ENCODE data around the gene DRG1. TPM values are rescaled to one million over a fixed set of nuclear protein-coding genes. Genes with fewer than 3 reads are reported as not detected.
"Not testable (repeated sequence)": the region's sequence is repeated elsewhere in the genome, so short reads cannot be mapped to it uniquely, and the experiment has no call there.

The DRG1 gene
- total RNA-seq, 6 experiments from 2014 or later: 63.7 to 74.9 (median 66.4) TPM

DNA sequence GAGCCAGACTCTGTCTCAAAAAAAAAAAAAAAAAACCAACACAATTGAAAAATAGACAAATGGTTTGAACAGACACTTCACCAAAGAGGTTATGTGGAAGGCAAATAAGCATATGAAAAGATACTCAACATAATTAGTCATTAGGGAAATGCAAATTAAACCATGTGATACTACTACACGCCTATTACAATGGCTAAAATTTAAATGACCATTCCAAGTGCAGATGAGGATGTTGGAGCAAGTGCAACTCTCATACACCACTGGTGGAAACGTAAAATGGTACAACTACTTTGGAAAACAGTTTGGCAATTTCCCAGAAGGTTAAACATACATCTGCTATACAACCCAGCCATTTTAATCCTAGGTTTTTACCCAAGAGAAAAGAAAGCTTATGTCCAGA, 65.9 kb downstream of the DRG1 start:
- TF ChIP-seq, protein P1, sequence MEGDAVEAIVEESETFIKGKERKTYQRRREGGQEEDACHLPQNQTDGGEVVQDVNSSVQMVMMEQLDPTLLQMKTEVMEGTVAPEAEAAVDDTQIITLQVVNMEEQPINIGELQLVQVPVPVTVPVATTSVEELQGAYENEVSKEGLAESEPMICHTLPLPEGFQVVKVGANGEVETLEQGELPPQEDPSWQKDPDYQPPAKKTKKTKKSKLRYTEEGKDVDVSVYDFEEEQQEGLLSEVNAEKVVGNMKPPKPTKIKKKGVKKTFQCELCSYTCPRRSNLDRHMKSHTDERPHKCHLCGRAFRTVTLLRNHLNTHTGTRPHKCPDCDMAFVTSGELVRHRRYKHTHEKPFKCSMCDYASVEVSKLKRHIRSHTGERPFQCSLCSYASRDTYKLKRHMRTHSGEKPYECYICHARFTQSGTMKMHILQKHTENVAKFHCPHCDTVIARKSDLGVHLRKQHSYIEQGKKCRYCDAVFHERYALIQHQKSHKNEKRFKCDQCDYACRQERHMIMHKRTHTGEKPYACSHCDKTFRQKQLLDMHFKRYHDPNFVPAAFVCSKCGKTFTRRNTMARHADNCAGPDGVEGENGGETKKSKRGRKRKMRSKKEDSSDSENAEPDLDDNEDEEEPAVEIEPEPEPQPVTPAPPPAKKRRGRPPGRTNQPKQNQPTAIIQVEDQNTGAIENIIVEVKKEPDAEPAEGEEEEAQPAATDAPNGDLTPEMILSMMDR (IDR thresholded peaks at IDR 0.05): no peak
- no peak for DNase-seq
- Mint-ChIP-seq H3K9me3 (no peaks in the 10 kb centered on the region), H3K4me1 (ENCODE audit: low read depth) (0 out of 2 replicates have a peak, but pooled peaks cover 4% of the 10 kb centered on the region), H3K27ac (no peak overlapping the region), H3K4me3 (no peak overlapping the region), H3K27me3 (ENCODE audit: insufficient read depth) (peaks cover 2% of the 10 kb centered on the region), H3K36me3 (ENCODE audit: low read depth) (peaks cover 61% of the 10 kb centered on the region)

DNA sequence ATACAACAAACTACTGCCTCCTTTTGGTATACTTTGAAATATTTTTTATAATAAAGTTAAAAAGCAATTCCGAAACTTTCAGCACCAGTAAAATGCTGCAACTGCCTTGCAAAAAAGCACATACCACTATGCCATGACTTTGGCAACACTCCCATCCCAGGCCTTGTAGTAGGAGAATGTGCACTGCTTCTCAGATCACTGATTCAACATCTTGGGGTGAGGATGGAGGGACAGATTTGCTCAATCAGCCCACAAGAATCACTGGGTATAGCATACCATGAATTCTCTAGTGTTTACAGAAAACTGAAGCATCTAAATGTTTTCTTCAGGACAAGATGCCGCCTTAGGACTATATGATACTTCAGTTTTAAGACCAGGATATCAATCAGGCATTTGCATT, 75.3 kb downstream of the DRG1 start:
- Mint-ChIP-seq H3K4me3 (no peak overlapping the region), H3K4me1 (ENCODE audit: low read depth) (peaks cover 26% of the 10 kb centered on the region), H3K9me3 (no peaks in the 10 kb centered on the region), H3K36me3 (ENCODE audit: low read depth) (peaks cover 18% of the 10 kb centered on the region), H3K27ac (peak overlapping the region; percentile 49), H3K27me3 (ENCODE audit: insufficient read depth) (no peaks in the 10 kb centered on the region)
- TF ChIP-seq, protein P1 (IDR thresholded peaks at IDR 0.05): no peak
- peak; percentile 83 for DNase-seq

DNA sequence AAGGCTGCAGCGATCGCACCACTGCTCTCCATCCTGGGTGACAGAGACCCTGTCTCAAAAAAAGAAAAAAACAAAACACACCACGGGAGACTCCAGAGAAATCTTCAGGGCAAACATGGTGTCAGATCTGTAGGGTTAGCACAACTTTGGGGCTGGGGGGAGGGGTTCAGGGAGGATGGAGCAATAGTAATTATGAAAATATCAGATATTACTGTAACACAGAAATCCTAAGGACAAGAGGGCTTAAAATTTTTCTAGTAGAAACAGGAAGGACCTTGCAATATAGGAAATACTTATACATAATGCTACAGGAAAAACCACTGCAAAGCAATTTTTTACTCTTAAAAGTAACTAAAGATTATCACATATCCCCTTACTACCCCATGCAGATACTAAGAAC, 76.4 kb downstream of the DRG1 start:
- TF ChIP-seq, protein P1 (IDR thresholded peaks at IDR 0.05): no peak
- no peaks in the 10 kb centered on the region for H3K27me3 Mint-ChIP-seq (ENCODE audit: insufficient read depth)
- DNase-seq: no peak
- H3K27ac Mint-ChIP-seq: no peak overlapping the region
- no peaks in the 10 kb centered on the region for H3K9me3 Mint-ChIP-seq
- no peak overlapping the region for H3K4me3 Mint-ChIP-seq
- H3K36me3 Mint-ChIP-seq (ENCODE audit: low read depth): peaks cover 24% of the 10 kb centered on the region
- H3K4me1 Mint-ChIP-seq (ENCODE audit: low read depth): peaks cover 26% of the 10 kb centered on the region

DNA sequence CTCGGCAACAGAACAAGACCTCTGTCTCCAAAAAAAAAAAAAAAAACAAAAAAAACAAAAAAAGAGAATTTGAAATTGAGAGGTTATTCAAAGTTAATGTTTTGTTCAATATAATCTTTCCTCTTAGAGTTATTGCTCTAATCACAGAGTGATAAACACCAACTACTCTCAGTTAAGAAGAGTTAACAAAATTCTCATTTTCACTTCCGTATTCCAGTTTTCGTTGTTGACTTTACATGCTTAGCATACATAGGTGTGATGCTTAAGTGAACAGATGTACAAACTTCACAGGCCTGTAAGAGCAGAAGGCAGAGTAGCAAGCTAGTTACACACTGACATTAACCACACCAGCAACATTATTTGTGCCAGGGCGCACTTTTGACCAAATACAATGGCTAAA, 77.9 kb downstream of the DRG1 start:
- H3K4me1 Mint-ChIP-seq (ENCODE audit: low read depth): peaks cover 19% of the 10 kb centered on the region
- H3K4me3 Mint-ChIP-seq: no peak overlapping the region

DNA sequence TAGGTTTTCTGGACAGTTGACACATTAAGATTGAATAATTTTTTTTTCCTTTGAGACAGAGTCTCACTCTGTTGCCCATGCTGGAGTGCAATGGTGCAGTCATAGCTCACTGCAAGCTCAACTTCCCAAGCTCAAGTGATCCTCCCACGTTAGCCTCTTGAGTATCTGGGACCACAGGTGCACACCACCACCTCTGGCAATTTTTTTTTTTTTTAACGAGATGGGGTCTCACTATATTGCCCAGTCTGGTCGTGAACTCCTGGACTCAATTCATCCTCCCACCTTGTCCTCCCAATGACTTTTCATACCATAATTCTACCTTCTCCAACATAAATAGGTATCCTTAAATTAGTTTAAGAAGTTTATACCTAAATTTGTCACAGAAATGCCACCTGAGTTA, 81.7 kb downstream of the DRG1 start:
- H3K27me3 Mint-ChIP-seq (ENCODE audit: insufficient read depth): no peaks in the 10 kb centered on the region
- H3K36me3 Mint-ChIP-seq (ENCODE audit: low read depth): peaks cover 30% of the 10 kb centered on the region

More for the DNA sequence above, 77.9 kb downstream of the DRG1 start:
- Mint-ChIP-seq H3K27ac (no peak overlapping the region), H3K9me3 (no peaks in the 10 kb centered on the region), H3K27me3 (ENCODE audit: insufficient read depth) (no peaks in the 10 kb centered on the region), H3K36me3 (ENCODE audit: low read depth) (peaks cover 26% of the 10 kb centered on the region)
- TF ChIP-seq, protein P1 (IDR thresholded peaks at IDR 0.05): no peak
- no peak for DNase-seq

DNA sequence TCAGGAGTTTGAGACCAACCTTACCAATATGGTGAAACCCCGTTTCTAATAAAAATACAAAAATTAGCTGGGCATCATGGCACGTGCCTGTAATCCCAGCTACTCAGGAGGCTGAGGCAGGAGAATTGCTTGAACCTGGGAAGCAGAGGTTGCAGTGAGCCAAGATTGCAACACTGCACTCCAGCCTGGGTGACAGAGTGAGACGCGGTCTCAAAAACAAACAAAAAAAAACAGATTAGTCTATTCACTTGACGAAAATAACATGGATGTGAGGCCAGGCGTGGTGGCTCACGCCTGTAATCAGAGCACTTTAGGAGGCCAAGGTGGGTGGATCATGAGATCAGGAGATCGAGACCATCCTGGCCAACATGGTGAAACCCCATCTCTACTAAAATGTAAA, 83.1 kb downstream of the DRG1 start:
- H3K27me3 Mint-ChIP-seq (ENCODE audit: insufficient read depth); DNase-seq; H3K9me3 Mint-ChIP-seq; H3K4me1 Mint-ChIP-seq (ENCODE audit: low read depth); H3K27ac Mint-ChIP-seq; H3K4me3 Mint-ChIP-seq: not testable (repeated sequence)
- peaks cover 28% of the 10 kb centered on the region for H3K36me3 Mint-ChIP-seq (ENCODE audit: low read depth)

More for the DNA sequence above, 81.7 kb downstream of the DRG1 start:
- no peak overlapping the region for H3K4me3 Mint-ChIP-seq
- TF ChIP-seq, protein P1 (IDR thresholded peaks at IDR 0.05): no peak
- H3K4me1 Mint-ChIP-seq (ENCODE audit: low read depth): no peaks in the 10 kb centered on the region
- DNase-seq: no peak
- H3K9me3 Mint-ChIP-seq: no peaks in the 10 kb centered on the region
- no peak overlapping the region for H3K27ac Mint-ChIP-seq

Other genes starting within 250 kb of the DRG1 start
- gene RNF185, start 239.4 kb upstream of the DRG1 start, total RNA-seq (2021; fragmentation: NEBNext Ultra II Directional; extraction: Animal tissue kit (Norgen Biotek cat#: 25700)): 10 to 100 TPM; 28.1 to 34.2 (median 30.0) TPM
- gene LIMK2, start 187.3 kb upstream of the DRG1 start, total RNA-seq (2021; fragmentation: NEBNext Ultra II Directional; extraction: Animal tissue kit (Norgen Biotek cat#: 25700)): 10 to 100 TPM; 27.9 to 31.4 (median 28.9) TPM
- gene PIK3IP1, start 107.1 kb upstream of the DRG1 start, total RNA-seq (2021; fragmentation: NEBNext Ultra II Directional; extraction: Animal tissue kit (Norgen Biotek cat#: 25700)): 10 to 100 TPM in 1 of 6 experiments, 1 to 10 TPM in 5; 8.3 to 11.3 (median 8.9) TPM
- 10 to 100 TPM; 12.4 to 16.0 (median 13.9) TPM for gene PATZ1, start 53.3 kb upstream of the DRG1 start, total RNA-seq (2021; fragmentation: NEBNext Ultra II Directional; extraction: Animal tissue kit (Norgen Biotek cat#: 25700))
- 10 to 100 TPM; 23.7 to 27.3 (median 25.5) TPM for gene EIF4ENIF1, start 90.2 kb downstream of the DRG1 start, total RNA-seq (2021; fragmentation: NEBNext Ultra II Directional; extraction: Animal tissue kit (Norgen Biotek cat#: 25700))
- gene SFI1, start 96.9 kb downstream of the DRG1 start, total RNA-seq (2021; fragmentation: NEBNext Ultra II Directional; extraction: Animal tissue kit (Norgen Biotek cat#: 25700)): 10 to 100 TPM in 5 of 6 experiments, 1 to 10 TPM in 1; 8.3 to 12.1 (median 11.3) TPM

Data from HFFc6 (cell line).